GM12891 (cell line): ENCODE measurements around the gene MMP14.
A peak's percentile ranks its signal among the peaks of the same experiment; 100 is the strongest.

Source experiments
- POLR2A ChIP-seq: IDR thresholded peaks from 2 replicates; pipeline ENCODE4 v1.6.1; 2011; ENCODE audit warnings: low read depth, low read length, control low read depth
- POLR2AphosphoS5 ChIP-seq: IDR thresholded peaks from 2 replicates; pipeline ENCODE4 v1.6.1; 2011; ENCODE audit warnings: low read depth, low read length, control low read depth
- POU2F2 ChIP-seq: IDR thresholded peaks from 2 replicates; pipeline ENCODE4 v1.6.1; 2011; ENCODE audit warnings: low read depth, mild to moderate bottlenecking, control low read depth, low read length, moderate library complexity
- SPI1 ChIP-seq: IDR thresholded peaks from 2 replicates; pipeline ENCODE4 v1.6.1; 2011; ENCODE audit warnings: low read depth, low read length, control low read depth

- TF ChIP-seq POLR2AphosphoS5 (no peak), SPI1 (peak; percentile 50; the same call in 1 of the 2 replicates), POLR2A (no peak), POU2F2 (0 out of 2 replicates have a peak, but pooled peaks have one; percentile 52)
Measured at GRCh38 chr14:22852940-22853767, 16.8 kb downstream of the MMP14 start.
